H7 (cell line): ENCODE results near the gene PRM1. TPM values are rescaled to one million over a fixed set of nuclear protein-coding genes. Genes with fewer than 3 reads are reported as not detected.

Experiments
- DNase-seq: peaks from one replicate; pipeline ENCODE4 v3.0.0; 2012
- H3K27me3 ChIP-seq: 2 replicates; pipeline ENCODE4 v1.6.0; 2011; ENCODE audit warnings: mild to moderate bottlenecking, low read length; ENCODE audit not compliant: control insufficient read depth, insufficient read depth
- H3K36me3 ChIP-seq: replicated peaks from 2 replicates; pipeline ENCODE4 v1.5.1; 2011; ENCODE audit warnings: low read length; ENCODE audit not compliant: control insufficient read depth, insufficient read depth
- H3K4me3 ChIP-seq: 2 replicates; pipeline ENCODE4 v1.5.1; 2011; ENCODE audit warnings: low read depth, mild to moderate bottlenecking, control low read depth, low read length, moderate library complexity; ENCODE audit not compliant: insufficient read depth
- total RNA-seq: library from RNA; depleted of rRNA; stranded (reverse); fragments of >200 nt; shearing (Covaris generic); gene quantifications from 2 replicates; pipeline ENCODE4 v1.2.3, GENCODE V29; 2014

Gene PRM1
- total RNA-seq, 1 experiment from 2014 or later: not detected

- DNase-seq: no peak
- H3K36me3 ChIP-seq: no peaks in the 10 kb centered on the region
- H3K4me3 ChIP-seq: no peak overlapping the region
- H3K27me3 ChIP-seq: no peaks in the 10 kb centered on the region
These were observed 40.5 kb upstream of the PRM1 start for GRCh38 chr16:11321662-11322061.

DNA sequence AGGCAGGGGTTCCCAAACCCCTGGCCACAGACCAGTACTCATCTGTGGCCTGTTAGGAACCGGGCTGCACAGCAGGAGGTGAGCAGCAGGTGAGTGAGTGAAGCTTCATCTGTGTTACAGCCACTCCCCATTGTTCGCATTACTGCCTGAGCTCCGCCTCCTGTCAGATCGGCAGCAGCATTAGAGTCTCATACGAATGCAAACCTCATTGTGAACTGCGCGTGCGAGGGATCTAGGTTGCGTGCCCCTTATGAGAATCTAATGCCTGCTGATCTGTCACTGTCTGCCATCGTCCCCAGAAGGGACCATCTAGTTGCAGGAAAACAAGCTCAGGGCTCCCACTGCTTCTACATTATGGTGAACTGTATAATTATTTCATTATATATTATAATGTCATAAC is 39.0 kb upstream of the PRM1 start:
- DNase-seq: no peak
- H3K36me3 ChIP-seq: no peaks in the 10 kb centered on the region
- no peaks in the 10 kb centered on the region for H3K27me3 ChIP-seq
- H3K4me3 ChIP-seq: no peak overlapping the region

DNA sequence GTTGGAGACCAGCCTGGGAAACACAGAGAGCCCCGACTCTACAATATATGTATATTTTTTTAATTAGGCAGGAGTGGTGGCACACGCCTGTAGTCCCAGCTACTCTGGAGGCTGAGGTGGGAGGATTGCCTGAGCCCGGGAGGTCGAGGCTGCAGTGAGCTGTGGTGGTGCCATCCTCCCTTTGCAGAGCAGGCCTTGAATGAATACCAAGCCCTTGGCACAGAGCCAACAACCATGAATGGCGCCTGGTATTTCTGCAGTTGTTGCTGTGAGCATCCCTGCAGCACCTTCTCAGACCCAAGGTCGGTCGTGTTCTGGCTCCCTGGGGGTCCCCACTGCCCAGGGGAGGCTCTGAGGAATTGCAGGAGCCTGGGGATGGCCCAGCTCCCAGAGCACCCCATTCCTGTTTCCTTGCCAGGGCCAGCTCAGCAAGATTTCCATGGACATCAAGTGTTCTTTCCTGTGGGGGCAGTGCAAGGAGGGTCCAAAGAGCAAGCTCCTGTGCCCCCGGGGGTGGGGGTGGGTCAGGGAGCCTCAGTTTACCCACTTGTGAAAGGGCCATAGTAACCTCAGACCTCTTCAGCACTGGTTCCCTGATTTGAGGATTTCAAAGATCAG is 38.5 kb upstream of the PRM1 start:
- Histone ChIP-seq H3K36me3 (no peaks in the 10 kb centered on the region), H3K4me3 (no peak overlapping the region), H3K27me3 (no peaks in the 10 kb centered on the region)
- no peak for DNase-seq

DNA sequence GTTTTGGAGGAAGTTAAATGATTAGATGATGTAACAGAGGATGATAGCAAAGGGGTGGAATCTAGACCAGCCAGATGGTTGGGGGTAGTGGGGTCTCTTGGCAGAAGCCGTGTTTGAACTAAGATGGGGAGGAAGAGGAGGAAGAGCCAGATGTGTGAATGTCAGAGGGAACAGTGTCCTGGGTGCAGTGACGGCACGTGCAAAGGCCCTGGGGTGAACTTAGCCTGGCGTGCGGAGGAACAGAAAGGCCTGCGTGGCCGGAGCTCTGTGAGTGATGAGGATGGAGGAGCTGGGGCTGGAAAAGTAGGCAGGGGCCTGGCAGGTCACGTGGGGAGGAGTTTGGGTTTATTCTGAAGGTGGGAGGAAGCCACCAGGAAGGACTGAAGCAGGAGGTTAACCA is 37.7 kb upstream of the PRM1 start:
- no peak for DNase-seq
- no peaks in the 10 kb centered on the region for H3K36me3 ChIP-seq
- no peaks in the 10 kb centered on the region for H3K27me3 ChIP-seq
- no peak overlapping the region for H3K4me3 ChIP-seq

GRCh38 chr16:11316331-11317015 is 35.3 kb upstream of the PRM1 start:
- peak; percentile 82 for DNase-seq
- peak overlapping the region; percentile 22; the same call in 1 of the 2 replicates for H3K4me3 ChIP-seq
- H3K27me3 ChIP-seq: no peaks in the 10 kb centered on the region
- no peaks in the 10 kb centered on the region for H3K36me3 ChIP-seq

DNA sequence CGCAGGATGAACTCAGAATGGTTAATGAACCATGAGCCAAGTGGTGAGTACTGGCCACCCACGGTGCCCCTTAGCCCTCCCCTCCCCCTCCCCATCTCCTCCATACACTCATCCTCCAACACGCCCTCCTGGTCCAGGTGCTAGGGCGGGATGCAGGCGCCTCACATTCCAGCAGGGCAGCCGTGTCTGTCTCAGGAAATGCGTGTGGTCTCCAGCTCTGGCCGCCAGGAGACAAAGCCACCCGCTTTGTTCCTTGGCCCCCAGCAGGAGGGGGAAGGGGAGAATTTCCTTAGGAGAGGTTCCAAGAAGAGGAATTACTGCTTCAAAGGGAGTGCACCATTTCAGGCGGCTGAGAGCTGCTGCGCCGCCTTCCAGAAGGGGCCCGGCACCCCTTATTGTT is 34.4 kb upstream of the PRM1 start:
- no peaks in the 10 kb centered on the region for H3K36me3 ChIP-seq
- peak; percentile 91 for DNase-seq
- no peaks in the 10 kb centered on the region for H3K27me3 ChIP-seq
- no peak overlapping the region for H3K4me3 ChIP-seq

DNA sequence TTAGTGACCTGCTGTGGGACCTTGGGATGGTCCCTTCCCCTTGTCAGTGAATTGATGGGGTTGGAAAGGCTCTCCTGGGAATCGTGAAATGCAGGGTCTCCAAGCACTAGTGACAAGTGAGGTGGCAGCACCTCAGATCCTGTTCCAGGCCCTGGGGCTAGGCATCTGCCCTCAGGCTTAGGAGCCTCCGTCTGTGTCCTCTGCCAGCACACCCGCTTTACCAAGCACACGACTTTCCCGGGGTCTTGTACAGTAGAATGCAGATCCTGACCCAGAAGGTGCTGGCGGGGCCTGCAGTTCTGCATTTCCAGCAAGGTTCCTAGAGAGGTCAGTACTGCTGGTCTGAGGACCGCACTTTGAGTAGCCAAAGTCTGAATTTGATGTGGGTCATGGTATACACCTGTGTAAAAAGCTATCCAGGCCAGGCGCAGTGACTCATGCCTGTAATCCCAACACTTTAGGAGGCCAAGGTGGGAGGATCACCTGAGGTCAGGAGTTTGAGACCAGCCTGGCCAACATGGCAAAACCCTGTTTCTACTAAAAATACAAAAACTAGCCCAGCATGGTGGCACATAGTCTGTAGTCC is 33.3 kb upstream of the PRM1 start:
- DNase-seq: no peak
- Histone ChIP-seq H3K27me3 (no peaks in the 10 kb centered on the region), H3K36me3 (no peaks in the 10 kb centered on the region), H3K4me3 (no peak overlapping the region)

DNA sequence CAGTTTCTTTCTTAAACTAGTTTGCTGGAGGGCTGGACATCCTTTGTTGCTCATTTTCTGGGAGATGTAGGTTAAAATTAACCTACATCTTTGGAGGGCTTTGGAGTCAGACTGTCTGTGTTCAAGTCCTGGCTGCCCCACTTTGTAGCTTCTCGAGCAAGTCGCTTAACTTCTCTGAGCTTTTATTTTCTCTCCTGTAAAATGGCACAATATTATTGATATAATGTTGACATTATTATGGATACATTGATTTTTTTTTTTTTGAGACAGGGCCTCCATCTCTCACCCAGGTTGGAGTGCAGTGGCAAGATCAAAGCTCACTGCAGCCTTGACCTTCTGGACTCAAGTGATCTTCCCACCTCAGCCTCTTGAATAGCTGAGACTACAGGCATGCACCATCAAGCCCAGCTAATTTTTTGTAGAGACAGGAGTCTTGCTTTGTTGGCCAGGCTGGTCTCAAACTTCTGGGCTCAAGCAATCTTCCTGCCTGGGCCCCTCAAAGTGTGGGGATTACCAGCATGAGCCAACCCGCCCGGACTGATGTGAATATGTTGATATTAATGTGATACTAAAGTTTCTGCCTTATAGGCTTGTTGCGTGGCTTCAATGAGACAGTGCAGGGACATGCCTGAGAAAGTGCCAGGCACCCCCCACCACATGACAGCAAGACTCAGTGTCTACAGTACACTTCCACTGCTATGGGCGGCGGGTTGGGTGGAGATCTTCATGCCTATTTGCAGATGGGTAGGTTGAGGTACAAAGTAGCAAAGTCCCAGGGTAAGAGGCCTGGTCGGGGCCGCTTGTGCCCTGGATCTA is 32.6 kb upstream of the PRM1 start:
- Histone ChIP-seq H3K36me3 (no peaks in the 10 kb centered on the region), H3K27me3 (no peaks in the 10 kb centered on the region), H3K4me3 (no peak overlapping the region)
- DNase-seq: no peak

- Histone ChIP-seq H3K27me3 (no peaks in the 10 kb centered on the region), H3K36me3 (no peaks in the 10 kb centered on the region), H3K4me3 (no peak overlapping the region)
- no peak for DNase-seq
These were observed 31.8 kb upstream of the PRM1 start for GRCh38 chr16:11312718-11313492.

- DNase-seq: no peak
- no peak overlapping the region for H3K4me3 ChIP-seq
- H3K27me3 ChIP-seq: no peaks in the 10 kb centered on the region
- no peaks in the 10 kb centered on the region for H3K36me3 ChIP-seq
These were observed 29.9 kb upstream of the PRM1 start for GRCh38 chr16:11310997-11311561.

DNA sequence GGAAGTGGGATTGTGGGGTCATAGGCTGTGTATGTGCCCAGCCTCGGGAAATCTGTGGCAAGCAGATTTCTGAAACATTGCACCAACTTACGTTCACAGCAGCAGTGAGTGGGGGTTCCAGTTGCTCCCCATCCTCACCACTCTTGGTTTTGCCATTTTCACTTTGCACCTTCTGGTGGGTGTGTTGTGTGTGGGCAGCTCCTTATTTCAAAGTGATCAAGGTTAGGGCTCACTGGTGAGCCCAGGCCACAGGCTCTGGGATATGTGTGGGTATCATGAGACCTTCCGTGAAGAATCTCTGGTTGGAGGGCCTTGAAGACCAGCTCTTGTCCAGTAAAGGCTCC is 29.5 kb upstream of the PRM1 start:
- no peak for DNase-seq
- no peak overlapping the region for H3K4me3 ChIP-seq
- H3K27me3 ChIP-seq: no peaks in the 10 kb centered on the region
- no peaks in the 10 kb centered on the region for H3K36me3 ChIP-seq

DNA sequence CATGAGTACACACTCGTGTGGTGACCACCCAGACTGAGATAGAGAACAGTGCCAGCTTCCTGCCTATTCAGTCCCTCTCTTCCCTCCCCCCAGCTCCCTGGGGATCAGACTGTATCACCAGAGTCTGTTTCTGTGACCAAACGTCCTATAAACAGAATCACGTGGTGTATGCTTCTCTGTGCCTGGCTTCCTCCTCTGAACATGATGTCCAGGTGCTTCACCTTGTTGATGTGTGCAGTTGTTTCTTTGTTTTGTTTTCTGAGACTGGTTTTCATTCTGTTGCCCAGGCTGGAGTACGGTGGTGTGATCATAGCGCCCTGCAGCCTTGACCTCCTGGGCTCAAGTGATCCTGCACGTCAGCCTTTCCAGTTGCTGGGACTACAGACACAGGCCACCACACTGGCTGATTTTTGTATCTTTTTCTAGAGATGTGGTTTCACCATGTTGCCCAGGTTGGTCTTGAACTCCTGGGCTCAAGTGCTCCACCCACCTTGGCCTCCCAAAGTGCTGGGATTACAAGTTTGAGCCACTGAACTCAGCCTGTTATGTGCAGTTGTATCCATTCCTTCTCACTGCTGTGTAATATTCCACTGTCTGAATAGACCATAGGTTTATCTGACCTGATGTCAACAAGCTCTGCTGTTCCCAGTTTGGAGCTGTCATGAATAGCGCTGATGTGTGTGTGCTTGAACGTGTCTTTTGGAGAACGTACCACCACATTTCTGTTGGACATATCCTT is 28.9 kb upstream of the PRM1 start:
- Histone ChIP-seq H3K27me3 (no peaks in the 10 kb centered on the region), H3K36me3 (no peaks in the 10 kb centered on the region), H3K4me3 (no peak overlapping the region)
- DNase-seq: no peak

DNA sequence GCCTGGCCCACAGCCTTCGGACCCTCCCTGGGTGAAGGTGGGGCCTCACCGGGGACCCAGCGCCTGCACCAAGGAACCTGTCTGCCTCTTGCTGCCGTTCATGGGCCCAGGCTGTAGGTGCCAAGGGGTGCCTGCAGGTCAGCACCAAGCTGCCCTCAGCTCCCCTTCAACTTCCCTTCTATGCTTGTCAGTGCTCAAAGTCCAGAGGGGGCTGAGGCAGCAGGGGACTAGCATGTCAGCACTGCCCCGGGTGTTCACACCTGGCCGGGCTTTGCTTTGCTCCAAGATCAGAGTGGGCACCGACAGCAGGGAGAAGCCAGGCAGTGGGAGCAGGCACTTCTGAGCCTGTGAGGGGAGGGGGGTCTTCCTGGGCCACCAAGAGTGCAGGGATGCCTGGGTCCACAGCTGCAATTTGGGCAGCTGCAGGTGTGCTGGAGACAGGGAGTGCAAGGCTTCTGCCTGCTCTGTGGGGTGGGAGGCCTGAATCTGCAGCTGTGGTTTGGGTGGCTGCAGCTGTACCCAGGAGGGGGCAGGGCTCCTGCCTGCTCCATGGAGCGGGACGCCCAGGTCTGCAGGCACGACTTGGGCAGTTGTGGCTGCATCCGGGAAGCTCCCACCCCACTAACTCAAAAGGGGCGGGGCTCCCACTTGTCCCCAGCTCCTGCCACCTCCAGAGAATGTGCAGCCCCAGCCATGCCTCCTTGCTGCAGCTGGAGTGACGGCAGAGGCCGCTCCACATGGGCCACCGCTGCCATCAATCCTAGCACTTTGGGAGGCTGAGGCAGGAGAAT is 27.6 kb upstream of the PRM1 start:
- Histone ChIP-seq H3K4me3 (no peak overlapping the region), H3K27me3 (no peaks in the 10 kb centered on the region), H3K36me3 (no peaks in the 10 kb centered on the region)
- no peak for DNase-seq
